Measurements from ENCODE around the gene QARS1. TPM values are rescaled to one million over a fixed set of nuclear protein-coding genes. Genes with fewer than 3 reads are reported as not detected.

QARS1 gene
- polyA plus RNA-seq, 3 donors = 295 to 318 (median 300) TPM

DNA sequence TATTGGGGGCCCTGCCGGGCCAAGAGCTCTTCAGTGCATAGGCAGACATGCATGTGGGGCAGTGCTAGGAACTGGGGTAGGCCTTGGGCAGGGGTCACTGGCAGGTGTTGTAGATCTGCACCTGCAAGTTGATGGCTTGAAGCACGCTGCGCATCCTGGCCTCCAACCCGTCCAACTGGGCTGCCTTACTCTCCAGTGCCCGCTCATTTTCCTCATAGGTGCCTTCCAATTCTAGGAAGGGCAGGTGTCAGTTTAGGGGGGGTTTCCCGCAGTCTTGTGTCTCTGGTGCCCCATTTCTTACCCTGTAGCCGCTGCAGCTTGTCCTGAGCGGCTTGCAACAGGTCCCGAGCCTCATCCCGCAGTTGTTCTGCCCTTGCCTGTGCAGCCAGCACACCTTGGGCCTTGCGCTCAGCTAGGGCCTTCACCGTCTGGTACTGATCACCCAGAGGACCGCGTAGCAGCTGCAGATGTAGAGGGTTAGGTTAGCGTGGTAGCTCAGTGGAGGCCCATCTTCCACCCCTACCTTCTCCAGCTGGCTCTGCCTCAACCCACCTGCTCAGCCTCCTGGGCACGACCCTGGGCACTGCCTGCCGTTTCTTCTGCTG, 16.7 kb upstream of the QARS1 start:
- DNase-seq (ENCODE audit: low read depth in 3 of 3, low spot score in 2 of 3) = no peak

DNA sequence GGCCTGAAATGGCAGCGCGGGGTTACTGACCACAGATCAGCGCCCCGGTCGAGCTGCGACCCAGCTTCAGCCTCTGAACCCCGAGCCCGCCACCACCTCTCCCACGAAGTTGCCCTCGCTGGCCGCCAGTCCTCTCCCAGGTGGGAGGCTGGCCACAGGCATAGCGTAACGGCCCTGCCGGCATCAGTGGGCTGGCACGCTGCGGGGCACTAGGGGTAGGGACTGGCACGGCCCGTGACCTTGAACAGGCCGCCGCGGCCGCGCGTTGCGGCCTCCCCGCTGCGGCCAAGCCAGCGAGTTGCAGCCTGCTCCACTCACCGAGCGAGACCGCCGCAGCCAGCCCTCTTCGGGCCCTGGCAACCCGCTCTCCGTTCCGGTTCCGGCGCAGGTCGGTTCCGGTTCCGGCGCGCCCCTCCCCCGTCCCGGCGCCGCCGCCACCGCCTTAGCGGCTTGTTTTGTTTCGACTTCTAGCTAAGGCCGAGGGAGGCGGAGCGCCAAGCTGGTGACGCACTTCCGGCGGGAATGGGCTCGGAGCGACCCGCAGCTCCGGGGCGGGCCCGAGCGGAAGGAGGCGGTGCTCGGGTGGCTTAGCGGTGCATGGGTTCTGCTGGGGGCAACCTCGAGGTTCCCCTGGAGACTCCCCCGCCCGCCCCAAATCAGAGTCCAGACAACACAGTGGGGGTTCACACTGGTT, 16.0 kb upstream of the QARS1 start, which contains the start of gene USP19:
Gene USP19 (minus strand): TSS at position 386 of the 694 bp plus-strand sequence. CDS start 1,678 bp downstream, outside the sequence.
- peak; percentile 79 to 90 (median 82) for DNase-seq (ENCODE audit: low read depth in 3 of 3, low spot score in 2 of 3)

DNA sequence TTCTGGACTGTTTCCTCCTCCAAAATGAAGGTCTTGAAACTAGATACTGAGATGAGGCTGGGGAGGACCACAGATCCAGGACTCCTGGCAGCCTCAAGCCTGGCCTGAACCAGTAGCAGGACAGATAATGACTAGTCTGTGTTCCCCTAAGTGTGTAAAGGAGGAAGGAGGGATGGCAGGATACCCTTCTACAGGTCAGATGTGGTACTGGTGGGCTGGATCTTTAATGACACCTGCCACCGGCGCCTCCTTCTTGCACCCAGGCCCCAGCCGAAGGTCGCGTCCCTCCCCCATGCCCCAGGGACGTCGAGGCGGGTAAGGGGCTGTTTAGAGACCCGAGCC, 15.5 kb upstream of the QARS1 start:
- no peak for DNase-seq (ENCODE audit: low read depth in 3 of 3, low spot score in 2 of 3)

DNA sequence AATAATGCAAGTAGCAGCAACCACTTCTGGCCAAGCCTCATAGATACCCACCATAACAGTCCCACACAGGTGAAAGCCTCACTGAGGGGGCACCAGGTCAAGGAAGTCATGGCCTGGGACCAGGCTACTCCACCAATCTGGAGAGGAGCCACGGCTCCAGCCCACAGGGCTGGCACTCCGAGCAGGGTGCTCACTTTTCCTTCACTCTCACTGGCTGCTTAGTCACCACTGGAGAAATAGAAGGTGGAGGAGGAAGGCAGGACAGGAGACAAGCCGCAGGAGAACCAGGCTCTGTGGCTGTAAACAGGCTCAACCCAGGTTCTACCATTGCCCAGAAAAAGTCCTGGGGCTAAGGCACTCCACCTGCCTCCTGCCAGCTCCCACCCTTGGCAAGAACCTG, 14.9 kb upstream of the QARS1 start:
- no peak for DNase-seq (ENCODE audit: low read depth in 3 of 3, low spot score in 2 of 3)

DNA sequence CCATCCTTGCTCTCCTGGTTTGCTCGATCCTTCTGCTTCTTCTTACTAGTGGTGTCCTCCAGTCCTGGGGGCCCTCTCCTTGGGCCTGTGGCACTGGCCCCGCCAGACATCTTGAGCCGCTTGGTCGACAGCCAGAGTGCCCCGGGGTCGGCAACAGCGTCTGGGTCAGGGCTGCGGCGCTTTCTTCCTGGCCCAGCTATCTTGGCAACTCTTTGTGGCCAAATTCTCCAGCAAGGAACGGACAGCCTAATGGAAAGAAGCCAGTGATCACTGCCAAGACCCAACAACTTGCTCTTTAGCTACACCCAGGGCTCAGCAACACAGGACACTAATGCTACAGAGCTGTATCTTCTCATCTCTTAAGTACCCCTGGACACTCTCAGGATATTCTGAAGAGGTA, 14.5 kb upstream of the QARS1 start:
- DNase-seq (ENCODE audit: low read depth in 3 of 3, low spot score in 2 of 3) = no peak

DNA sequence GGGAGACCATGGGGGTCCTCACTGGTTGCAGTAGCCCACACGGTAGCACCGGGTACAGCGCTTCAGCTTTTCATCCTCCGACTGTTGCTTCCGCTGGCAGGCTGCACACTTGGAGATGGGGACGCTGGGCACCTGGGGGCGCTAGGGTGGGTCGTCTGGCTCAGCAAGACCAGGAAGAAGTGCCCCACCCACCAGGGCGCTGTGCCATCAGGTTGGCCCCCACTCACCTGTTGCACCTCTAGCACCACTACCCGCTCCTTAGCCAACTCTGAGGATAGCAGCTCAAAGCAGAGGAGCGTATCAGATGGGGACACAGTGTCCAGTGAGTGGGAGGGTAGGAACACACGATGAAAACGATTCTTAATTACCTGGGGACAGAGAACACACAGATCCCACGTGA, 7.7 kb upstream of the QARS1 start:
- DNase-seq (ENCODE audit: low read depth in 3 of 3, low spot score in 2 of 3) = no peak

DNA sequence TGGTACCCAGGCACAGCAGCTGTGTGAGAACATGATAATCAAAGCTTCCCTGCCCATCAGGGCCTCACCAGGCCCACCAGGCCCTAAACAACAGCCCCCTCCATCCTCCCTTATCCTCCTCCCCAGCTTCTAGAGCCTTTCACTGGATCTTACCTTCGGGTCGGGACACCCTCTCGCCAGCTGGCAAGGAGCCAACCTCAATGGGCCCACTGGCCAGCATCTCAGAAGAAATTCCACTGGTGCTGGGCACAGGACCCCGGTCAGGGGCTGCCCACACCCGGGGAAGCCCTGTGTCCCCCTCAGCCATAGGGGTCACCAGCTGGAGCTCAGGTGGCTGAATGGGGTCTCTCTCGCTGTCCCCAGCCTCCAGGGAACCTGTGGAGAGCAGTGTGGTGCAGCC, 6.8 kb upstream of the QARS1 start:
- DNase-seq (ENCODE audit: low read depth in 3 of 3, low spot score in 2 of 3) = no peak

DNA sequence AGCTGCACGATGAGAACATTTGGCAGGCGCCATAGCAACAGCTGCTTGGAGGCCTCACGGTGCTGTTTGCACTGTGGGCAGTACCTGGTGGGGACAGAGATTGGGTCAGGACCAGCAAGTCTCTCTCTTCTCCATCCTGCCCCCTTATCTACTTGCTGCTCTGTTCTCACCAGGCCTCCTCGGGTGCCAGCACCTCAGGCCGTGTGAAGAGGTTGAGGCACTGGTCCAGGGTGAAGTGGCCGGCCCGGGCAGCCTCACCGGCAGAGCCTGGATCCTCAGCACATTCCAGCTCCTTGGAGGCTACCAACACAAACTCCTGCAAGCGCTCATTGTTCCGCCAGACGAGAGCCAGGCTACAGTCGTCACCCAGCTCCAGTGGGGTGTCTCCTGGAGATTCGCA, 6.2 kb upstream of the QARS1 start:
- DNase-seq (ENCODE audit: low read depth in 3 of 3, low spot score in 2 of 3) = no peak

DNA sequence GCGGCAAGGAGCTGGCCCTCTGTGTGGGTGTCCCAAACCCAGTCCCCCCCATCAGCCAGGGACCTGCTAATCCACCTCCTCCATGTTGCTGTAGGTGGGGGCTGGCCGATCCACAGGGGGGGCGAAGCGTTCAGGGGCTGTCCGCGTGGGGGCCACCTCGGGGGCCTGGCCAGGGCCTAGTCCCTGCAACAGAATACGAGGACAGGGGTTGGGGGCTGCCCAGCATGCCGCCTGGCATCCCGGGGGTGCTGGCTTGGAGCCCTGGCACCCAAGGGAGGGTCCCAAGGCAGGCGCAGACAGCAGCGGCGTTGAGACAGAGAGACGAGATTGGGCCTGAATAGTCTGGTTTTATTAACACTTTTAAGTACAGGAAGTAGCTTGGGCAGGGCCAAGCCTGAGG, 3.8 kb upstream of the QARS1 start:
- DNase-seq (ENCODE audit: low read depth in 3 of 3, low spot score in 2 of 3) = no peak

DNA sequence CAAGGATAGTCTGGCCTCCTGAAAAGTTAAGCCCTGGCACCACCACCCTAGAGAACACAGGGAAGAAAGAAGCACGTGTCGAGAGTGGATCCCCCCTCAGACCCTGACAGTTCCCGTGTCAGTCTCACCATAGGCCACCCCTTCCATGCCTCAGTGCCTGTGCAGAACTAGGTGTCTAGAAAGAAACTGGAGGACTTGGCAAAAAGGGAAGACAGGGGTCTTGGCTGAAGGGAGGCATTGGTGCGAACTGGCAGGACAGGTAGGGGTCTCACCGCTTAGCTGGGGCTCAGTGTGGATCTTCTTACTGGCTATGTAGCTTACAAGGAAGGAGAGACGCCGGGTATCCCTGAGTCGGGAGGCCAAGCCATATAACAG, 518 bp downstream of the QARS1 start:
- no peak for DNase-seq (ENCODE audit: low read depth in 3 of 3, low spot score in 2 of 3)

DNA sequence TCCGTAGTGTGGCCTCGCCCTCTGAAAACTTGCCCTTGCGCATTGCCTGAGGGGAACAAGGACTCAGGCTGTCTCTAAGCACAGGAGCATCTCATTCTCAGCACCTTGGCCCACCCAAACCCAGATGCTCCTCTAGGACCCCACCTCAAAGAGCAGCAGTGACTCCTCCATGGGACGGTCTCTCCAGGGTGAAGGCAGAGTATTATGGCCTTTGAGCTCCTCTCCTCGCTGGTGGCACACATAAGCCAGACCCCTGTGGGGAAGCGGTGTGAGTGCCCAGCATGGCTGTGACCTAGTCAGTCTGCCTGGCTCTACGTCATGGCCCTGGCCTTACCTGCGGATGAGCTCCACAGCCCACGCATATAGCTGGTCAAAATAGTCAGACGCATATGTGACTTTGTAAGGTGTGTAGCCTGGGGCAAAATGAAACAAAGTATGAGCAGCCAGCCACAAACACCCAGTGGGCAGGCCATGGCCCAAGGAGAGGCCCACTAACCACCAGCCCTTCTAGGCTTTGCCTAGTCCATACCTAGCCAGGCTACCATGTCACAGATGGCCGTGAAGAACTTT, 4.4 kb downstream of the QARS1 start:
- DNase-seq (ENCODE audit: low read depth in 3 of 3, low spot score in 2 of 3) = no peak

DNA sequence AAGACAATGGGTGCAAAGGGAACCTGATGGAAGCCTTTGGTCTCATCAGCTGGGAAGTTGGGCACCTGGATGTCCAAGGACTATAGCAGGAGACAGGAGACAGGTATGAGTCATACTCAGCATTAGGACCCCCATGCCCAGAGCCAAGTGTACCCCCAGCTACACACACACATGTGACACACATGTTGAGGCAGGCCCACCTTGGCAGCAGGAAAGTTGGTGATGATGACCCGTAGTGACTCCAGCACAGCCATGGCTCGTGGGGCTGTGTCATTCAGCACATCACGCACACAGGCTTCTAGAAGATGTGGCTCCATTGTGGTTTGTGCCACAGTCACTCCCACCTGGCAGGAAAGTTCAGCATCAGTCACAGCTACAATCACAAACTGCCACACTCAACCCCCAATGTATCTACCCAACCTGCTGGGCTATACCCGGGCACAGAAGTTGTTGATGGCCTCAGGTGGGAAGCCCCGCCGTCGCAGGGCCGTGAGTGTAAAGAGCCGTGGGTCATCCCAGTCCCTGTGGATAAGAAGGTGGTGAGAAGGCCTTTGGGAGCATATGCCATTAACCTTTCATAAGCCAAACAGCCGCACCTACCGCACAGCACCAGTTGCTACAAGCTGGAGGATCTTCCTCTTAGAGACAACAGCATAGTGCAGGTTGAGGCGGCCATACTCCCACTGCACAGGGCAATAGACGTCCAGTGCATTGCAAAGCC, 5.5 kb downstream of the QARS1 start:
- DNase-seq (ENCODE audit: low read depth in 3 of 3, low spot score in 2 of 3) = no peak

DNA sequence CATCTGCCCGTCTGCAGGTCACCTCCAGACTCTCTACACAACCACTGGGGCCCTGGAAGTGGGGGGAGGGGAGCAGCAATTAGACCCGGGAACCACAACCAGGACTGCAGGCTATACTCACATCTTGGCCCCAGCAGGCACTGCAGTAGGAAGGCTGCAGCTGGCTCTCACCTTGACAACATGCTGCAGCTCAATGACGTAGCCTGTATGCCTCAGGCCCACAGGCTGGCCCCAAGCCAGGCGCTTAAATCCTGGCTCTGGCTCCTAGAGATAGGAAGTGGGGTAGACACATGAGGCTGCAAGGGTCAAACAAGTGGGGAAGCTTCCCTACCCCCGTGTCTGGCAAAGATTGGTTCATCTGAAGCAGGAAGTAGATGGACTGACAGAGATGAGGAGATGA, 6.1 kb downstream of the QARS1 start:
- DNase-seq (ENCODE audit: low read depth in 3 of 3, low spot score in 2 of 3) = no peak

DNA sequence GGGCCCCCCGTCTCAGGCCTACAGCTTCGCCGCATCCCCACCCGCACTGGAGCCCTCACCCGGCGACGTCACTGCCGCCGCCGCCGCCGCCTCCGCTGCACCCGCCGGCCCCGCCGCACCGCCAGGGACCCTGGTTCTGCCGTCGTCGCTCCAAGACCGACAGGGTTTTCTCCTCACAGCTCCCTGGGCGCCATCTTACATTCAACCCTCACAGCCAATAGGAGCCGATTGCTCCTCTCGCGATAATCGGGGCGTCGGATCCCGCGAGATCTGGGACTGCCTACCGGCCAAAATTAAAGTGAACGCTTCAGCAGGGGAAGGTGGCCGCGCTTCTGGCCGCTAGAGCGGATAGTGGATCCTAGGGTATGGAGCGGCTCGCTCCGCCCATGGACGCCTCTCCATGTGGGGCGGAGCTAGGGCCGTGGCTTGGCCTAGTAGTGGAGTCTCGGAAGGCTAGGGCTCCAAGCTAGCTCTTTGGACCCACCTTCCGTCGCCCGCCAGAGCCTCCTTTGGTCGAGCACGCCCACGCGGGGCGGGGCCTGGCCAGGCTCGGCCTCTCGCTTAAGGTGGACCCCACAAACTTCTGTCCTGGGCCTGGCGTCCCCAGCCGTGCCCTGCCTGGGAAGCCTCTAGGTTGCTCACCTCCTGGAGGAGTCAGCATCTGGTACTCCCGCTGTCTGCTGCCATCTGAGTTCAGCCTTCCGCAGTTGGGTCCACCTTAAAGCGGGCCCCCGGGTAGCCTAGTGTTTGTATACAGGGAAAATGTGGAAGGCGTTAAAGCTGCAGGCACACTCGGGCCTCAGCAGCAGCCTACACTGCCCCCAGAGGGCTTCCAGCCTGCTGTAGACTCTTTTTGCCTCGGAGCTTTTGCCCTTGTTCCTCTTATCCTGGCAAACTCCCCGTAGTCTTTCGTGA, 10.4 kb downstream of the QARS1 start, which contains the start of gene QRICH1:
Gene QRICH1 (minus strand): TSS at position 219 of the 915 bp plus-strand sequence. CDS start 17,054 bp downstream, outside the sequence.
- DNase-seq (ENCODE audit: low read depth in 3 of 3, low spot score in 2 of 3) = peak; percentile 94 to 99 (median 97)

DNA sequence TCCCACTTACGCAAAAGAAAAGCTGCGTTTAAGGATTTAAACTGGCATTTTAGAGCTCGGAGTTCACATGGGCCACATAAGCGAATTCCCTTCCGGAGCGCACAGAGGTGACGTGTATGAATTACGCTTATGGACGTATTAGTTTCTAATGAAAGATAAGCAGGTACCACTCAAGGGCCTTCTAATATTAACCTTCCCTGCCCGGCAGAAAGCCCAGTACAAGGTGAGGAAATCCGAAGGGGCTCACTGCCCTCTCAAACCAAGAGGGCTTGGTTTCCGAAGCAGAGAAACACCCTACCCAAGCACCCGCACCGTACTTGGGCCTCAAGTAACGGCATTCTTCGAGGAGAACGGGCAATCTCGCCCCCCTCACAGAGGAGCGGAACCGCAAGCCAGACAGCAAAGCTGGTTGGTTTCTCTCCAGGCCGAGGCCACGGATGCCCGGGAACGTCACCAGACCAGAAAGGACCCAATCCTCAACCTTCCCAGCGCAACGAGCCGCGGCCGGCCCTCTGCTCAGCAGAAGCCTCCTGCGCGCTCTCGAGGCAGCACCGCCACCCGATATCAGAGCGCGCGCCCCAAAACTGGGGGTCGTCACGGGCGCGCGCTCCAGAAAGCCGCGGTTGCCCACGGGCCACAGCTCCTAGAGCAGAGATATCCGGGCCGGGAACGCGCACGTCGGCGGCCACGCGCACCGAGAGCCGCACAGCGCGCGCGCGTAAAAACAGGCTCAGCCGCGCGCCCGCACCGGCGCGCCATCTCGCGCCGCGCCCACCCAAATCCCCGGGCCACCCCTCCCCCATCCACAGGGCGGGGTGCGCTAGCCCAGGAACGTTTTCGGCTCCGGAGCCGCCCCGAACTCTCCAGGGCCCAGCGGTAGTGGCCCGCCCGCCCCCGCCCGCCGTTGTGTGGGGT, 11.4 kb downstream of the QARS1 start:
- peak; percentile 52 to 74 (median 61) for DNase-seq (ENCODE audit: low read depth in 3 of 3, low spot score in 2 of 3)

DNA sequence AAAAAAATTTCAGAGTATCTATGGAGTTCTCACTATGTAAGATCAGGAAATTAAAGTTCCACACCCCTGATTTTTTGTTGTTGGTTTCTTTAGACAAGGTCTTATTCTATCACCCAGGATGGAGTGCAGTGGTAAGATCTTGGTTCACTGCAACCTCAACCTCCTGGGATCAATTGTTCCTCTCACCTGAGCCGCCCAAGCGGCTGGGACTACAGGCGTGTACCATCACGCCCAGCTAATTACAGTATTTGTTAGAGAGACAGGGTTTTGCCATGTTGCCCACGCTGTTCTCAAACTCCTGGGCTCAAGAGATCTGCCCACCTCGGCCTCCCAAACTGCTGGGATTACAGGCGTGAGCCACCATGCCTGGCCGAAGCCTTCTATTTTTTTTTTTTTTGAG, 23.1 kb downstream of the QARS1 start:
- no peak for DNase-seq (ENCODE audit: low read depth in 3 of 3, low spot score in 2 of 3)

DNA sequence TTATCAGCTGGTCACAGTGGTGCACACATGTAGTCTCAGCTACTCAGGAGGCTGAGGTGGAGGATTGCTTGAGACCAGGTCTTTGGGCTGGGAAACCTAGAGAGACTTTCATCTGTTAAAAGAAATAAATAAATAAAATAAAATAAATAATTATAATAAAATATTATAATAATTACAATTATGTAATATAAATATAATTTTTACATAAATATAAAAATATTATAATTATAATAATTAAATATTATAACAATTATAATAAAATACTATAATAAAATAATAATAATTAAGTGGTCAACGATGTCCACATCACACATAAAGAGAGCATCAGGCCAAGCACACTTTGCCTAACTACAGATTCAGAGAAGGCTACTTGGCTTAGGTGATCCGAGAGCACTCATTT, 25.3 kb downstream of the QARS1 start:
- no peak for DNase-seq (ENCODE audit: low read depth in 3 of 3, low spot score in 2 of 3)

DNA sequence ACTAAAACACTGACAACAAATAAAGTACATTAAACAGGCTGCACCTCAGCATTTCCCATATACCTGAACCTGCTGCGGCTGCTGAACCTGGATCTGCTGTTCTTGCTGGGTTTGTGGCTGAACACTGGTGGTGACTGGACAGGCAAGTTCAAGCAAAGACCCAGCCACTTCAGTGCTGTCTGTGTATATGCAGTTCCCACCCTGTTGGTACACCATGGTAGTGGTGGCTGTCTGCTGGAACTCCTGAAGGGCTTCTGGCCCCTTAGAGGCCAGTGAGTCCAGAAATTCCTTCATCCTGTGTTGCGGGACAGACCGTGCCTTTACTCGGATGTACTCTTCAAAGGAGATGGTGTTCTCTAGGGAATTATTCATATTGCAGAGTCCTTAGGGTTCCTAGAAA, 27.9 kb downstream of the QARS1 start:
- DNase-seq (ENCODE audit: low read depth in 3 of 3, low spot score in 2 of 3) = no peak

DNA sequence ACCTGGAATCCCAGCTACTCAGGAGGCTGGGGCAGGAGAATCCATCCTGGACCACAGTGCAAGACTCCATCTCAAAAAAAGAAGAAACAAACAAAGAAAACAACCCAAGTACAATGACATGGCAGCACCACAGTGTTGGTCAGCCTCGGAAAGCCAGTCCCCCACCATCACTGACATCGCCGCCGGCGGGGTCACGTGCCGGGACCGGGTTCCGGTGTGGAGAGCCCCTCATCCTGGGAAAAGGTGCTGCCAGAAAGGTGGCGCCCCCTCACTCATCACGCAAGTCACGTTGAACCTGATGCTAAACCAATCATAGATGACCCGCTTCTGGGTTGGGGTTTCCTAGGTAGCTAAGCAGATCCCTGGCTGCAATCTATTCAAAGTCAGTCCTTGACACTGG, 28.4 kb downstream of the QARS1 start:
- no peak for DNase-seq (ENCODE audit: low read depth in 3 of 3, low spot score in 2 of 3)

DNA sequence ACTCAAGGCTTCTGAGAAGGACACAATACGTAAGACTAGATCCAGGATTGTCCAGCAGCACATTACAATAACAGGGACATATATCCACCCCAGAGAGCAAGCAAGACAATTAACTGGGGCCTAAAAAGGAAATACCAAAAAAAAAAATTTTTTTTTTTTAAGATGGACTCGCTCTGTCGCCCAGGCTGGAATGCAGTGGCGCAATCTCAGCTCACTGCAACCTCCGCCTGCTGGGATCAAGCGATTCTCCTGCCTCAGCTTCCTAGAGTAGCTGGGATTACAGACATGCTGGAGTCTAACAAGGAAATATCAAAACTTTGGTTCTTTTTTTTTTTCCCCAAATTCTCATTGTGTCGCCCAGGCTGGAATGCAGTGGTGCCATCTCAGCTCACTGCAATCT, 46.5 kb downstream of the QARS1 start:
- DNase-seq (ENCODE audit: low read depth in 3 of 3, low spot score in 2 of 3) = no peak
